GM23248 (cell line): ENCODE data around the gene ZC3H7A.

Experiments
- EZH2 ChIP-seq: fragments of 200-600 bp; sonication (generic); IDR thresholded peaks from 2 replicates; pipeline ENCODE4 v1.6.1; 2018; ENCODE audit warnings: antibody characterized with exemption, mild to moderate bottlenecking; ENCODE audit not compliant: insufficient read depth, poor library complexity, severe bottlenecking
- EZH2phosphoT487 ChIP-seq: fragments of 200-600 bp; sonication (generic); IDR thresholded peaks from 2 replicates; pipeline ENCODE4 v1.6.1; 2018; ENCODE audit warnings: antibody characterized with exemption, moderate library complexity, mild to moderate bottlenecking, low read depth; ENCODE audit not compliant: insufficient read depth

- no peak for TF ChIP-seq EZH2phosphoT487
- TF ChIP-seq EZH2 = no peak
Observed at GRCh38 chr16:11759163-11759834, 37.8 kb downstream of the ZC3H7A start.
